WTC11 (cell line): Measurements from ENCODE around the gene NME4.

Experiments
- ATF1 ChIP-seq: sonication (generic); formaldehyde crosslinking; IDR thresholded peaks from 2 replicates; pipeline ENCODE4 v1.8.1; 2023; ENCODE audit warnings: mild to moderate bottlenecking, moderate library complexity, missing genetic modification reagents
- CREM ChIP-seq: sonication (generic); formaldehyde crosslinking; IDR thresholded peaks from 2 replicates; pipeline ENCODE4 v1.8.1; 2022; ENCODE audit warnings: mild to moderate bottlenecking, missing genetic modification reagents, moderate library complexity
- ZNF423 ChIP-seq: fragments of 250-450 bp; sonication (Bioruptor Pico); IDR thresholded peaks from 2 replicates; pipeline ENCODE4 v2.1.2; 2022; ENCODE audit warnings: mild to moderate bottlenecking, moderate library complexity
- TF ChIP-seq, protein P1 (sequence below): fragments of 200-600 bp; IDR thresholded peaks from 2 replicates; pipeline ENCODE4 v1.8.0; 2022; ENCODE audit warnings: antibody characterized with exemption

DNA sequence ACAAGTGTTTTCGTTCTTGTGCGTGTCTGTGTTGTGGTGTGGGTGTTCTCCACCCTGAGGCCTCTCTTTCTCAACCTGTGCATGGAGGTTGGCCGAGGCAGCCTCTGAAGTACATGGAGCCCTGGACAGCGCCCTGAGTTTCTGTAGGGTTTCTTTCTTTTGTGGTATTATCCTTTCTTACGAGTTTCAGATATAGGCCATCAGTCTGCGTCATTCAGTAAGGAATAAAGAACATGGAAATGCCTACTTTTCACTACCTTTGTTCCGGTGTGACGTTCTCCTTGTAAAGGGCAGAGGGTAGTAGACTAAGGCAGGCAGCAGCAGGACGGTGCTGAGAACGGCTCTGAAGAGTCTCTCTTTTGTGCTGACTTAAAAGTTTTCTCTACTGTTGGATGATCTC, 47.0 kb downstream of the NME4 start:
- TF ChIP-seq, protein P1, sequence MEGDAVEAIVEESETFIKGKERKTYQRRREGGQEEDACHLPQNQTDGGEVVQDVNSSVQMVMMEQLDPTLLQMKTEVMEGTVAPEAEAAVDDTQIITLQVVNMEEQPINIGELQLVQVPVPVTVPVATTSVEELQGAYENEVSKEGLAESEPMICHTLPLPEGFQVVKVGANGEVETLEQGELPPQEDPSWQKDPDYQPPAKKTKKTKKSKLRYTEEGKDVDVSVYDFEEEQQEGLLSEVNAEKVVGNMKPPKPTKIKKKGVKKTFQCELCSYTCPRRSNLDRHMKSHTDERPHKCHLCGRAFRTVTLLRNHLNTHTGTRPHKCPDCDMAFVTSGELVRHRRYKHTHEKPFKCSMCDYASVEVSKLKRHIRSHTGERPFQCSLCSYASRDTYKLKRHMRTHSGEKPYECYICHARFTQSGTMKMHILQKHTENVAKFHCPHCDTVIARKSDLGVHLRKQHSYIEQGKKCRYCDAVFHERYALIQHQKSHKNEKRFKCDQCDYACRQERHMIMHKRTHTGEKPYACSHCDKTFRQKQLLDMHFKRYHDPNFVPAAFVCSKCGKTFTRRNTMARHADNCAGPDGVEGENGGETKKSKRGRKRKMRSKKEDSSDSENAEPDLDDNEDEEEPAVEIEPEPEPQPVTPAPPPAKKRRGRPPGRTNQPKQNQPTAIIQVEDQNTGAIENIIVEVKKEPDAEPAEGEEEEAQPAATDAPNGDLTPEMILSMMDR: no peak
- TF ChIP-seq ZNF423 (CRISPR knock-in tag) (no peak), ATF1 (no peak), CREM (CRISPR knock-in tag) (no peak)
